Measurements from ENCODE around the gene RASSF1. TPM values are rescaled to one million over a fixed set of nuclear protein-coding genes. Genes with fewer than 3 reads are reported as not detected.

RASSF1 gene
- total and polyA plus RNA-seq, 2 donors (not counting 3 experiments of a cell fraction or from before 2014, with no cell fraction given), result 31.9 to 59.7 TPM

- no peaks in the 10 kb centered on the region for H4K20me1 ChIP-seq (replicated peaks; ENCODE audit: control insufficient read depth, extremely low read depth, insufficient read depth, low read length)
- H3K9me1 ChIP-seq (replicated peaks; ENCODE audit: control insufficient read depth, extremely low read depth, insufficient read depth, low read length), result no peaks in the 10 kb centered on the region
- no peak for DNase-seq (ENCODE audit: low read depth, low spot score)
- H3K27ac ChIP-seq (ENCODE audit: insufficient read depth, low read depth, low read length), result no peak within 1 kb of the TSS
- H3K9ac ChIP-seq (replicated peaks; ENCODE audit: extremely low read depth, insufficient read depth, low read length), result no peak within 1 kb of the TSS
- POLR2A ChIA-PET, result no interaction called here
- peak within 1 kb of the TSS; percentile 50 for H3K4me2 ChIP-seq (ENCODE audit: insufficient read depth, low read length)
- dilution Hi-C loops (cut with MboI; ENCODE audit: extremely low pct_ligation_motif_present, low sequenced_read_pairs), result no loop called here
- H2AFZ ChIP-seq (ENCODE audit: low read depth, low read length), result peak within 1 kb of the TSS; percentile 85
- peak within 1 kb of the TSS in 2 of 3 experiments; percentile 16 to 29 for H3K4me3 ChIP-seq (replicated peaks in 1 of 3; ENCODE audit: insufficient read depth in 1 of 3, low read depth in 1 of 3, low read length in 3 of 3)
- peaks cover 15% of the 10 kb centered on the region for H3K4me1 ChIP-seq (ENCODE audit: control insufficient read depth, extremely low read depth, insufficient read depth, low read length)
- BruUV-seq (replicated peaks), result no TSS peak
- CTCF ChIA-PET, result interaction anchor here (1.3 to 7.7 kb wide), 2 partner anchors 12 to 195 kb away, joined by 4 to 165 read pairs; no protein-coding TSS in a partner anchor
- intact Hi-C loops (cut with micrococcal nuclease), result loop anchor here (5.0 kb wide), 1 partner anchor 92 kb away; no protein-coding TSS in a partner anchor
- FAIRE-seq, result peak; percentile 77
- no peaks in the 10 kb centered on the region for H3K27me3 ChIP-seq (ENCODE audit: control insufficient read depth in 2 of 2, insufficient read depth in 2 of 2, low read length in 2 of 2)
- no peaks in the 10 kb centered on the region for H3K9me3 ChIP-seq (replicated peaks; ENCODE audit: control insufficient read depth, insufficient read depth, low read length)
- H3K36me3 ChIP-seq (ENCODE audit: control insufficient read depth in 2 of 2, extremely low read depth in 1 of 2, insufficient read depth in 2 of 2, low read length in 2 of 2), result peaks cover 0 to 4% of the 10 kb centered on the region in 2 experiments
- no peak for TF ChIP-seq CTCF (IDR thresholded peaks at IDR 0.05; ENCODE audit: extremely low read depth in 1 of 2, insufficient read depth in 1 of 2, low read depth in 1 of 2, low read length in 2 of 2)
- no peak for TF ChIP-seq FOS (IDR thresholded peaks at IDR 0.05; ENCODE audit: borderline replicate concordance, insufficient read depth, low read length)
- no peak for TF ChIP-seq MAX (IDR thresholded peaks at IDR 0.05; ENCODE audit: insufficient read depth, insufficient read length)
- no peak for TF ChIP-seq POLR2AphosphoS5 (IDR thresholded peaks at IDR 0.05; ENCODE audit: insufficient read depth, low read depth, low read length)
- no peak for TF ChIP-seq POLR2A (IDR thresholded peaks at IDR 0.05; ENCODE audit: low read depth, low read length)
- no peaks in the 10 kb centered on the region for H3K79me2 ChIP-seq (ENCODE audit: control insufficient read depth, insufficient read depth, low read length)
These were observed 5.1 kb upstream of the RASSF1 start, which contains the start of gene ZMYND10 for GRCh38 chr3:50345586-50346234. Gene ZMYND10, minus strand, starts transcription at chr3:50345732. Its CDS starts 153 bp downstream, at chr3:50345579.

Data from endothelial cell of umbilical vein (primary cell).